Occipital lobe (tissue), 2 donors: ENCODE data around the gene AP3B1. TPM values are rescaled to one million over a fixed set of nuclear protein-coding genes. Genes with fewer than 3 reads are reported as not detected.
"Not testable (repeated sequence)": the region's sequence is repeated elsewhere in the genome, so short reads cannot be mapped to it uniquely, and the experiment has no call there.

Experiments used
- DNase-seq: peaks from one replicate; lab custom pipeline; 2025; lab: John Stamatoyannopoulos, UW
- total RNA-seq: library from RNA; depleted of rRNA; stranded (reverse); fragments of >200 nt; gene quantifications from one replicate; pipeline ENCODE4 v1.2.3, GENCODE V29; 2014

Gene AP3B1
- total RNA-seq, 1 donor from 2014 or later: 34.3 TPM

DNA sequence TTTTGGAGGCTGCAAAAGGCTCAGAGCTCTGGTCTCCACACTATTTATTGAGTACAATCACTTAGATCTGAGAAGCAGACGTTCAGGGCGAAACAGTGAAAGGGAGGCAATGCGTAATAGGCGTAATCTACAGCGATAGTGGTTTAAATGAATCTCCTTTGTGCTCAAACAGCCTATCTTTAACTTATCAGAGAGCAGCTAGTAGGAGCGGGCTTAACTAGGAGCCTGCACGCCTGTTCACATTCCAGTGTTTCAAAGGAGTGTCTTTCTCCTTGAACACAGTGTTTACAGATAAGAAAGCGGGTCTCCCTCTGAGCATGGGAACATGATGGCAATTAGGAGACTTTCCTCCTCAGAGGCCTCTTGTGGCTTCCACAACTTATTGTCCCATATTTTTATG lies 49.4 kb downstream of the AP3B1 start:
- DNase-seq: no peak

- DNase-seq: no peak
These were observed 50.9 kb downstream of the AP3B1 start for GRCh38 chr5:78243639-78244038.

DNA sequence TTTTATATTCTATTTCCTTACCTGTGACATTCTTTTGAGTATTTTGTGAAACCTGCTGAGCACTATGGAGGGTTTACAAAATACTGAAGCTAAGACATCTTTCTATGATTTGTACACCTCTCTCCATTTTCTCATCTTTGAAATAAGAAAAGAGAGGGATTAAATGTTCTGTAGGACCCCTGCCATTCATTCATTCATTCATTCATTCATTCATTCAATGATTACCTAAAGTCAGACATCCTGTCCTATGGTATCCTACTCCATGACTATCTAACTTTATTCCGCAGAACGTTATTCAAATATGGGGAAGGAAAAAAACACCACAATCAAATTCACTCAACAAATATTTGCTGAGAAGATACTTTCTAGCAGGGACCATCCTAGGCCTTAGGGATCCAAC lies 51.4 kb downstream of the AP3B1 start:
- no peak for DNase-seq

- DNase-seq: no peak
These were observed 52.5 kb downstream of the AP3B1 start for GRCh38 chr5:78242001-78242400.

DNA sequence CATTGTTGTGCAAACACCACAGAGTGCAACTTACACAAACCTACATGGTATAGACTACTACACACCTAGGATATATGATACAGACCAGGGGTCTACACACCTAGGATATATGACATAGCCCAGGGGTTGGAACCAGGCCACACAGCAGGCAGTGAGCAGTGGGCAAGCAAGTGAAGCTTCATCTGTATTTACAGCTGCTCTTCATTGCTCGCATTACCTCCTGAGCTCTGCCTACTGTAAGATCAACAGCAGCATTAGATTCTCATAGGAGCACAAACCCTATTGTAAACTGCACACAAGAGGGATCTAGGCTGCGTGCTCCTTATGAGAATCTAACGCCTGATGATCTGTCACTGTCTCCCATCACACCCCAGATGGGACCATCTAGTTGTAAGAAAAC lies 56.6 kb downstream of the AP3B1 start:
- DNase-seq: no peak

DNA sequence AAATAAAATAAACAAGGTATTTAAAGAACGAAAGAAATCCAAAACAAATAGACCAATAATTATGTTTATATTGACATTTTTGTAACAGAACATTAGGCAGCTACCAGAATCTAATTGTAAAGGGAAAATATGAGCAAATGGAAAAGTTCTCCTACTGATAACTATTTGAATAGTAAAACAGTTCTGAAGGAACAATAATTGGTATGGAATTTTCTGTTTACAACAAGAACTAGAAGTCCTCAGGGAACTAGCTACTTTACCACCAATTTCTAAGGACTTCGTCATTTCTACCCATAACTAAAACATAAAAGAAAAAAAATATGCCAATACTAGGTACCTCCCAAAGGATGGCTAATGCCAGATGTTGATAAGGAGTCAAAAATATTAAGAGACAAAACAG lies 58.5 kb downstream of the AP3B1 start:
- no peak for DNase-seq

DNA sequence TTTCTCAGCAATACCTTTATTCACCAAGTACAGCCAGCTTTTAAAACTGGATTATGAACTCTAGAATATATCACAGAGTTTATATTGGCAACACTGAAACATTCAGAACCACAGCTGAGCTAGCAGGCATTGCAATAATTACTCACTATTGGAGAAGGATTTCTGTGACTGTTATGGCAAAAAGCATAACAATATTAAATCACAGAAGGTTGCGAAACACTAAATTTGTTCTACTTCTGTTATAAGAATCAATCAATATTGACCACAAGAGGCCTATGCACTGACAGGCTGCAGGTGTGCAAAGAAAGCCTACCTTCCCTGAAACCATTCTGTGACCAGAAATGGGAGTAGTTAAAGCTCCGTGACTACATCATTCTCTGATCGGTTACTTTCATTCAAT lies 59.2 kb downstream of the AP3B1 start:
- no peak for DNase-seq

GRCh38 chr5:78234804-78235203 lies 59.7 kb downstream of the AP3B1 start:
- no peak for DNase-seq

DNA sequence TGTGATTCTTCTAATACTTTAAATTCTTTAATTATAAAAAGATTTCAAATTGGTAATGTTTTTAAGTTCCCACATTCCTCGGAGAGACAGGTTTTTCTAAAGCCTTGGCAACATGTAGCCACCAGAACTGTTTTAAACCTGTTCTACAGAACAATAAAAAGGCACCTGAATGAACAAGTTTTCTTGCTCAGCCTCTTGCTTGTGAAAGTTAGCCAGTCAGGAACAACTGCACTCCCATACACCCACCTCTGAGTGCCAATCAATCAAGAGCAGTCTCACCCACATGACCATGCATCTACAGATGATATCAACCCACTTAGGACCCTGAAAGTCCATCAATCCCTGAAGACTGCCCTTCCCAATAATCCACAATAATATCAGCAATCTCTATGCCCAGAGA lies 62.3 kb downstream of the AP3B1 start:
- DNase-seq: no peak

DNA sequence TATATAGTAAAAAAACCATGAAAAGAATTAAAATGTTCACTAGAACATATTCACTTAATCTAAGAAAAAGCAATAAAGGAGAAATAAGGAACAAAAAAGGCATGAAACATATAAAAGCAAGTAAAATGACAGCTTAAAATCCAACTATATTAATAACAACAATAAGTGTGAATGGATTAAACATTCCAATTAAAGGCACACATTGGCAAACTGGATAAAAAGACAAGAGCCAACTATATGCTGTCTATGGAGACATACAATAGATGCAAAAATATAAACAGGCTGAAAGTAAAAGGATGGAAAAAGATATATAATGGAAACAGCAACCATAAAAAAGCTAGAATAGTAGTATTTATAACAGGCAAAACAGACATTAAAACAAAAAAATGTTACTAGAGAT lies 70.1 kb downstream of the AP3B1 start:
- DNase-seq: no peak

DNA sequence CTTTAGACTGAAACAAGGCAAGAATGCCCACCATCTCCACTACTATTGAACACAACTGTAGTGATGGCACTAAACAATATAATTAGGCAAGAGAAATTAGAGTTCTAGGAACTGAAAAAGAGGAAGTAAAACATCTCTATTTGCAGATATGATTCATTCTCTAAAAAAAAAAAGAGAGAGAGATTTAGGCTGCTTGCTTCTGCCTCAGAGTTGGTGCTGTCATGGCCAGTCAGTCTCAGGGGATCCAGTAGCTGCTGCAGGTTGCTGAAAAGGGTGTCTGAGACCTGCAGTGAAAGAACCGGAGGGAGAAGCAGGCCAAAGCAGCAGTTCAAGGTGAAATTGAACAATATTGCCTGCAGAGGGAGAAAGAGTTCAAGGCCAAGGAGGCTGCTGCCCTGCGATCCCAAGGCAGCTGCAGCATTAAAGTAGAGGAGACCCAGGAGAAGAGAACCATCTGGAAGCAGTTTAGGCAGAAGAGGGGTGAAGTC lies 72.5 kb downstream of the AP3B1 start:
- no peak for DNase-seq

DNA sequence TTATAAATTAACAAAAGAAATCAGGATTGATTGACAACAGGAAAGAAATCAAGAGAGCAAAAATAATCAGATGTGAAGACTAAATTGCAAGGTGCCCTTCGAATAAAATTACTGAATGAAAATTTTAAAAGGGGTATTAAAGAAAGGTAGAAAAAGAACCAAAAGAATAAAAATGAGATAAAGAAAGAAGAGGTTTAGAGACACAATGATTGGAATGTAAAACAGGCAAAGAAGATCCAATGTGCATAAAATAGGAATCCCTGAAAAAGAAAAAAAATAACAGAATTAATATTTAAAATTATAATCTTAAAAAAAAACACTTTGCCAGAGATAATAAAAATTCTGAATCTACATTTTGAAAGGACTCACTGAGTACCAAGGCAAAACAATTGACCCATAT lies 73.0 kb downstream of the AP3B1 start:
- no peak for DNase-seq

DNA sequence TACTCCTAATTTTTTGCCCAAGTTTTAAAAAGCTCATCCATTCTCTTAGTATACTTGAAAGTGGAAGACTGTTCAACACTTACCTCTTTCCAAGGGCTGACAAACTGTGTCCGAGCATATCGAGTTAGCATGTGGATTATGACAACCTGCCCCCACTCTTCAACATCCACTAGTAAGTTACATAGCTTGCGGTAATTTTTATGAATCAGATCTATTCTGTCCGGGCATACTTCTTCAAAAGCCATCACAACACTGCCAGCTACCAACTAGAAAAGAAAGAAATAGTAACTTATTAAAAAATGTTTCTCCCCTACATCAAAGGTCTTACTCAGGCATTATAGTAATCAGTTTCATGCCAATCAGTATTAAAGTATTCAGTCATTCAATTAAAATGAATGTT lies 78.5 kb downstream of the AP3B1 start:
- no peak for DNase-seq

GRCh38 chr5:78215565-78215964 lies 78.9 kb downstream of the AP3B1 start:
- no peak for DNase-seq

DNA sequence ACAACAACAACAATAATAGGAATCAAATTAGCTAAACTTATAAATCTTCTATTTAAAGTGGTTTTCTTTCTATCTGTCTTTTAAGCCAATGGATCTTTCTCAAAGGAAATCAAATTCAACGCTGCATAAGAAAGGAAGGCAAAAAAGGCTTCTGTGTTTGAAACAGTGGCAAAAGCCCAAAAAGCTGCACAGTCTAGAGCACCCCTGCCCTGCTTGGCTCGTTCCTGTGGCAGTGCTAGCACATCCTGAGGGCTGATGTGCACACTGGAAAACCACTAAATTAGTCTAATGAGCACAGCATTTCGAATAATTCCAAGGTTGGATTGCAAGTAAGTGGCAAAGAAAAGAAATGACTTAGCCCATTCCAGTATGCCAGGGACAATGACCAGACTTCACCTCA lies 80.7 kb downstream of the AP3B1 start:
- no peak for DNase-seq

GRCh38 chr5:78211052-78211451 lies 83.4 kb downstream of the AP3B1 start:
- DNase-seq: no peak

GRCh38 chr5:78204241-78204640 lies 90.3 kb downstream of the AP3B1 start:
- no peak for DNase-seq

DNA sequence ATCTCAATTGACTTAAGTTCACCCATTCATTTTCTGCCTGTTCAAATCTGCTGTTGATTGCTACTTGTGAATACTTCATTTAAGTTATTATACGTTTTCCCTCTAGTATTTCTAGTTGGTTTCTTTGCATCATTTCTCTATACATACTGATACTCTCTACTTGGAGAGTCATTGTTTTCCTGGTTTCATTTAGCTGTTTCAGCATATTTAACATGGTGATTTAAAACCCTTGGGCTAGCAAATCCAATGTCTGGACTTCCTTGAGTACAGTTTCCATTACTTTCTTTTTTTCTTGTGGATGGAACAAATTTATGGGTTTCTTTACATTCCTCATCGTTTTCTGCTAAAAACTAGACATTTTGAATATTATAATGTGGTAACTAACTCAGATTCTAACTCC lies 90.7 kb downstream of the AP3B1 start:
- DNase-seq: no peak

GRCh38 chr5:78190402-78190801 lies 104.1 kb downstream of the AP3B1 start:
- no peak for DNase-seq

DNA sequence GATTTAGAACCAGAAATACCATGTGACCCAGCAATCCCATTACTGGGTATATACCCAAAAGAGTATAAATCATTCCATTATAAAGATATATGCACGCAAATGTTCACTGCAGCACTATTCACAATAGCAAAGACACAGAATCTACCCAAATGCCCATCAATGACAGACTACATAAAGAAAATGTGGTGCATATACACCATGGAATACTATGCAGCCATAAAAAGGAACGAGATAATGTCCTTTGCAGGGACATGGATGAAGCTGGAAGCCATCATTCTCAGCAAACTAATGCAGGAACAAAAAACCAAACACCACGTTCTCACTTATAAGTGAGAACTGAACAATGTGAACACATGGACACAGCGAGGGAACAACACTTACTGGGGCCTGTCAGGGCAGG lies 105.8 kb downstream of the AP3B1 start:
- not testable (repeated sequence) for DNase-seq

- no peak for DNase-seq
These were observed 107.3 kb downstream of the AP3B1 start for GRCh38 chr5:78187172-78187571.

GRCh38 chr5:78182838-78183237 lies 111.7 kb downstream of the AP3B1 start:
- no peak for DNase-seq

DNA sequence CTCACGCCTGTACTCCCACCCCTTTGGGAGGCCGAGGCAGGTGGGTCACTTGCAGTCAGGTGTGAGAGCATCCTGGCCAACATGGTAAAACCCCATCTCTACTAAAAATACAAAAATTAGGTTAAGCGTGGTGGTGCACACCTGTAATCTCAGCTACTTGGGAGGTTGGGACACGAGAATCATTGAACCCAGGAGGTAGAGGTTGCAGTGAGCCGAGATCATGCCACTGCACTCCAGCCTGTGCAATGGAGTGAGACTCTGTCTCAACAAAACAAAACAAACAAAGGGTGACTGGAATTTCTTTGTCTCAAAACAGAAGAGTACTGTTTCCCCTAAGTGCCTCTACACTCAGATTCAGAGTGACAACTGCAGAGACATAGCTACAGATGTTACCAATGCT lies 116.1 kb downstream of the AP3B1 start:
- no peak for DNase-seq

GRCh38 chr5:78170335-78170734 lies 124.2 kb downstream of the AP3B1 start:
- DNase-seq: not testable (repeated sequence)
